Measurements from ENCODE around the gene DUOXA1.

The DUOXA1 gene

DNA sequence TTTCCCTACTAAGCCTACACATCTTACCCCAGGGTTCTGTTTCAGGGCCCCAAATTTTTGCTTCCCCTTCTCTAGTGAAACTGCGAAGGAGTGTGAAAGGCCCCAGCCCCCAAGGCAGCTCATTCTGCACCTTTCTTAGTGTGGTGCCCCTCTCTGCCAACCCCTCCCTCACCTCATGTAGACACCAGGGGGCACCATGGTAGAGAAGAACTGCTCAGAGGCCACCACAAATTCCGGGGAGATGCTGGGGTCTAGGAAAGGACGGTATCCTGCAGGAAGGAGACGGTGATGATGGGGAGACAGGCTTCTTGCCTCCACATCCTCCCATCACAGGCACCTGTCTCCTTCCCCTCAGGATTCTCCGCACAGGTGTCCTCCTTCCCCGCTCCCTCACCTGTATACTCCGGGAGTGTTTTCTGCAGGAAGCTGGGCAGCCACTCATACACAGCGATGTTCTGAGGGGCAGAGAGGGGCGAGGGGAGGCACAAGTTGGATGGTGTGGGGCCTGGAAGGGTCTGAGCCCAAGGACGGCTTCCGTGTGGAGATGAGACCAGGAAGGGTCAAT lies 19.3 kb downstream of the DUOXA1 start:
- Histone ChIP-seq H3K4me3 (ENCODE audit: low read depth in 1 of 2, low read length in 2 of 2) (no peak overlapping the region), H3K9ac (ENCODE audit: low read depth, low read length) (no peak overlapping the region), H3K4me2 (ENCODE audit: insufficient read depth, low read length) (no peak overlapping the region), H3K79me2 (ENCODE audit: insufficient read depth, low read length) (no peaks in the 10 kb centered on the region), H3K27ac (ENCODE audit: low read length) (no peak overlapping the region), H3K4me1 (ENCODE audit: insufficient read depth, low read length) (no peaks in the 10 kb centered on the region), H3K36me3 (ENCODE audit: insufficient read depth, low read length) (no peaks in the 10 kb centered on the region), H2AFZ (ENCODE audit: low read depth, low read length) (no peak overlapping the region), H3K27me3 (ENCODE audit: insufficient read depth, low read length, poor library complexity) (no peaks in the 10 kb centered on the region), H4K20me1 (ENCODE audit: insufficient read depth, low read length) (no peaks in the 10 kb centered on the region), H3K9me3 (ENCODE audit: insufficient read depth, low read length, severe bottlenecking) (no peaks in the 10 kb centered on the region)
- ATAC-seq (ENCODE audit: insufficient read depth, low read depth) (no peak), DNase-seq (no peak)
- TF ChIP-seq, protein P1, sequence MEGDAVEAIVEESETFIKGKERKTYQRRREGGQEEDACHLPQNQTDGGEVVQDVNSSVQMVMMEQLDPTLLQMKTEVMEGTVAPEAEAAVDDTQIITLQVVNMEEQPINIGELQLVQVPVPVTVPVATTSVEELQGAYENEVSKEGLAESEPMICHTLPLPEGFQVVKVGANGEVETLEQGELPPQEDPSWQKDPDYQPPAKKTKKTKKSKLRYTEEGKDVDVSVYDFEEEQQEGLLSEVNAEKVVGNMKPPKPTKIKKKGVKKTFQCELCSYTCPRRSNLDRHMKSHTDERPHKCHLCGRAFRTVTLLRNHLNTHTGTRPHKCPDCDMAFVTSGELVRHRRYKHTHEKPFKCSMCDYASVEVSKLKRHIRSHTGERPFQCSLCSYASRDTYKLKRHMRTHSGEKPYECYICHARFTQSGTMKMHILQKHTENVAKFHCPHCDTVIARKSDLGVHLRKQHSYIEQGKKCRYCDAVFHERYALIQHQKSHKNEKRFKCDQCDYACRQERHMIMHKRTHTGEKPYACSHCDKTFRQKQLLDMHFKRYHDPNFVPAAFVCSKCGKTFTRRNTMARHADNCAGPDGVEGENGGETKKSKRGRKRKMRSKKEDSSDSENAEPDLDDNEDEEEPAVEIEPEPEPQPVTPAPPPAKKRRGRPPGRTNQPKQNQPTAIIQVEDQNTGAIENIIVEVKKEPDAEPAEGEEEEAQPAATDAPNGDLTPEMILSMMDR (IDR thresholded peaks at IDR 0.05; ENCODE audit: borderline replicate concordance, extremely low read depth, low read length, poor library complexity, severe bottlenecking), result peak; percentile 14
- no peak for TF ChIP-seq EZH2 (IDR thresholded peaks at IDR 0.05; ENCODE audit: borderline replicate concordance, low read depth, low read length, severe bottlenecking)

DNA sequence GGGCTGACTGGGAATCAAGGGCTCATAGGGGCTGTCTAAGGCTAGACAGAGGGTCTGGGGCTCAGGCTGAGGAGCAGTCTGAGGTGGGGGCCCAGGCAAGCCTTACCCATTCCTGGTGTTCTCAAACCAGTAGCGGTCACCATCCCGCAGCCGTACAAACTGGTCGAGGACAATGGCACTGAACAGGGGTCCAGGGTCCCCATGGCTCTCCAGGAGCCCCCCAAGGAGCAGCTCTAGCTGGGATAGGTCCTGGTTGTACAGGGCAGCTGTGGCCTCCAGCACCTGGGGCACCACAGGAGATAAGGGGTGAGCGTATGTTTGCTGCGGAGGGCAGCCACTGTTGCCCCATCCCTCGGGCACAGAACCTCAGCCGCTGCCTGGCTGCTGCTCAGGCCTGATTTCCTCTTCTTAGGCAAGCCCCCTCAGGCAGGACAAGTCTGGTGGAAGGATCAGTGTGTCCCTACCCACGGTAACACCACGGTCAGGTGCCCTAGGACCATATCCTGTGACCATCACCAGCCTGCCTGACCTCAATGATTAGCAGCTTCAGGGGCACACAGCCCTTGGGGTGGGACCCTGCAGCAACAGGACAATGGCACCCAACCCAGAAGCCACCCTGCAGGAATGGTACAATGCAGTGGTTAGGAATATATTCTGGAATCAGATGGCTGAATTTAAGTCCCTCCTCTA lies 21.6 kb downstream of the DUOXA1 start:
- no peak for ATAC-seq (ENCODE audit: insufficient read depth, low read depth)
- Histone ChIP-seq H3K9me3 (ENCODE audit: insufficient read depth, low read length, severe bottlenecking) (no peaks in the 10 kb centered on the region), H2AFZ (ENCODE audit: low read depth, low read length) (no peak overlapping the region), H3K4me3 (ENCODE audit: low read depth in 1 of 2, low read length in 2 of 2) (no peak overlapping the region), H3K4me1 (ENCODE audit: insufficient read depth, low read length) (no peaks in the 10 kb centered on the region), H3K4me2 (ENCODE audit: insufficient read depth, low read length) (no peak overlapping the region), H3K9ac (ENCODE audit: low read depth, low read length) (no peak overlapping the region), H3K36me3 (ENCODE audit: insufficient read depth, low read length) (no peaks in the 10 kb centered on the region), H4K20me1 (ENCODE audit: insufficient read depth, low read length) (no peaks in the 10 kb centered on the region), H3K79me2 (ENCODE audit: insufficient read depth, low read length) (no peaks in the 10 kb centered on the region), H3K27ac (ENCODE audit: low read length) (no peak overlapping the region), H3K27me3 (ENCODE audit: insufficient read depth, low read length, poor library complexity) (peaks cover 4% of the 10 kb centered on the region)
- no peak for TF ChIP-seq EZH2 (IDR thresholded peaks at IDR 0.05; ENCODE audit: borderline replicate concordance, low read depth, low read length, severe bottlenecking)
- TF ChIP-seq, protein P1 (IDR thresholded peaks at IDR 0.05; ENCODE audit: borderline replicate concordance, extremely low read depth, low read length, poor library complexity, severe bottlenecking), result no peak
- no peak for DNase-seq

DNA sequence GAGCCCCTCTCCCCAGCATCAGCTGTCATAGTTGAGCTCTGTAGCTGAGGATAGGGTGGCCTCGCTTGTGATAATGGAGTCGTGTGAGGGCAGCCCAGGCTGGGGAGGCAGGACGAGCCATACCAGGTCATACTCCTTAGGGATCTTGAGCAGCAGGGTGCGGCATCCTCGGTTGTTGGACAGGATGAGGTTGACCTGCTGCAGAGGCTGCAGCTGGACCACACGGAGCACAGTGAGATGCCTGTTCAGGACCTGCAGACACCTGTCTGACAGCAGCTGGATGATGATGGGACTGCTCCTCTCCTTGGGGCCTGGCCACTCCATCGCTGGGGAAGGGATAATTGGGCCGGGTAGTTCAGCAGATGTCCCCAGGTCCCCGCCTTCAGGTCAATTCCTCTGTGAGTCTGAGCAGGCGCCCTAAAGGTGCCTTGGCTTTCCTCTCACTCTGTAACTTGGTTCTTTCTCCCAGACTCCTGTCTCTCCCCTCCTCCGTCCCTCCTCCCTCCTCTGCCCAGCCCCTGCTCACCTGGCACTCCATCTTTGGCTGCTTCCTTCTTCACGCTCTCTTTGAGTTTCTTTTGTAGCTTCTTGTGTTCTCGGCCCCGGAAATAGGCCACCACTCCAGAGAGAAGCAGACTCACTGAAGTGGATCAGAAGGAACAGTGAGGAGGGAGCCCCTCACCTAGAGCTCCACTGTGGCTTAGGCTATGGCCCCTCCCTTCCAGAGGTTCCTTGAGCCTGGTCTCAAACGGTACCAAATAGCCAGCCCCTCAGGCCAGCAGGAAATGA lies 23.5 kb downstream of the DUOXA1 start:
- no peak overlapping the region for H2AFZ ChIP-seq (ENCODE audit: low read depth, low read length)
- H3K36me3 ChIP-seq (ENCODE audit: insufficient read depth, low read length), result no peaks in the 10 kb centered on the region
- no peaks in the 10 kb centered on the region for H4K20me1 ChIP-seq (ENCODE audit: insufficient read depth, low read length)
- H3K4me1 ChIP-seq (ENCODE audit: insufficient read depth, low read length), result no peaks in the 10 kb centered on the region
- no peak overlapping the region for H3K27ac ChIP-seq (ENCODE audit: low read length)
- H3K4me3 ChIP-seq (ENCODE audit: low read depth in 1 of 2, low read length in 2 of 2), result no peak overlapping the region
- H3K9me3 ChIP-seq (ENCODE audit: insufficient read depth, low read length, severe bottlenecking), result no peaks in the 10 kb centered on the region
- H3K27me3 ChIP-seq (ENCODE audit: insufficient read depth, low read length, poor library complexity), result peaks cover 4% of the 10 kb centered on the region
- no peak for ATAC-seq (ENCODE audit: insufficient read depth, low read depth)
- H3K9ac ChIP-seq (ENCODE audit: low read depth, low read length), result no peak overlapping the region
- no peaks in the 10 kb centered on the region for H3K79me2 ChIP-seq (ENCODE audit: insufficient read depth, low read length)
- TF ChIP-seq, protein P1 (IDR thresholded peaks at IDR 0.05; ENCODE audit: borderline replicate concordance, extremely low read depth, low read length, poor library complexity, severe bottlenecking), result no peak
- TF ChIP-seq EZH2 (IDR thresholded peaks at IDR 0.05; ENCODE audit: borderline replicate concordance, low read depth, low read length, severe bottlenecking), result no peak
- DNase-seq, result no peak
- H3K4me2 ChIP-seq (ENCODE audit: insufficient read depth, low read length), result no peak overlapping the region

All from DND-41 (cell line).